ENCODE data around the gene CASTOR2.
"Not testable (repeated sequence)": the region's sequence is repeated elsewhere in the genome, so short reads cannot be mapped to it uniquely, and the experiment has no call there.

DNA sequence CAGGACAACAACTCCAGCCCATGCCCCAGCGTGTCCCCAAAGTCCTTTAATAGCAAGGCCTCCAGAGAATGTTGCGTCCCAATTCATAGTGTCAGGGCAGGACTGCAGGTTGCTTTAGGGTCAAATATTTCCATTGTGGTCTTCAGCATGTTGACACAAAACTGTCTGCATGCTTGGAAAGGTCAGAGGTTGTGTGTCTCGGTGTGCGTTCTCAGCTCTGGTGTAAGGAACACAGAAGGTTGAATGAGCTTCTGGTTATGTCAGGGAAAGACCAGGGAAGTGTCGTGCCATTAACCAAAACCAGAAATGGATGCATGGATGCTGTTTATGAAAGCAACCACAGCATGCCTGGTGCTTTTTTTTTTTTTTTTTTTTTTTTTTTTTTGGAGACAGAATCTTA, 31.9 kb downstream of the CASTOR2 start:
- TF ChIP-seq POLR2A, EP300 (IDR thresholded peaks at IDR 0.05): not testable (repeated sequence)
- TF ChIP-seq, protein P1, sequence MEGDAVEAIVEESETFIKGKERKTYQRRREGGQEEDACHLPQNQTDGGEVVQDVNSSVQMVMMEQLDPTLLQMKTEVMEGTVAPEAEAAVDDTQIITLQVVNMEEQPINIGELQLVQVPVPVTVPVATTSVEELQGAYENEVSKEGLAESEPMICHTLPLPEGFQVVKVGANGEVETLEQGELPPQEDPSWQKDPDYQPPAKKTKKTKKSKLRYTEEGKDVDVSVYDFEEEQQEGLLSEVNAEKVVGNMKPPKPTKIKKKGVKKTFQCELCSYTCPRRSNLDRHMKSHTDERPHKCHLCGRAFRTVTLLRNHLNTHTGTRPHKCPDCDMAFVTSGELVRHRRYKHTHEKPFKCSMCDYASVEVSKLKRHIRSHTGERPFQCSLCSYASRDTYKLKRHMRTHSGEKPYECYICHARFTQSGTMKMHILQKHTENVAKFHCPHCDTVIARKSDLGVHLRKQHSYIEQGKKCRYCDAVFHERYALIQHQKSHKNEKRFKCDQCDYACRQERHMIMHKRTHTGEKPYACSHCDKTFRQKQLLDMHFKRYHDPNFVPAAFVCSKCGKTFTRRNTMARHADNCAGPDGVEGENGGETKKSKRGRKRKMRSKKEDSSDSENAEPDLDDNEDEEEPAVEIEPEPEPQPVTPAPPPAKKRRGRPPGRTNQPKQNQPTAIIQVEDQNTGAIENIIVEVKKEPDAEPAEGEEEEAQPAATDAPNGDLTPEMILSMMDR (IDR thresholded peaks at IDR 0.05), result not testable (repeated sequence)

Data from suprapubic skin (tissue), 3 donors.